Stimulated activated effector memory CD8-positive, alpha-beta T cell treated with anti-CD3 and anti-CD28 coated beads, Interleukin-12 subunit alpha, Interleukin-12 subunit beta, amount 100 ng/mL, for 72 hours (primary cell): ENCODE data around the gene UQCRC1.

ENCODE experiments used
- ATAC-seq: fragments of 150-1000 bp; cut with Tn5 transposase; 2 replicates; pipeline ENCODE4 v1.10.0; 2021
- DNase-seq, 2 donors: peaks; one replicate each; pipeline ENCODE4 v3.0.0; 2021 to 2022; ENCODE audit warnings: low spot score in 2 of 2
- H3K27ac Mint-ChIP-seq: one replicate; pipeline ENCODE4 v1.8.0; 2022; ENCODE audit warnings: mild to moderate bottlenecking, mixed read lengths
- H3K36me3 Mint-ChIP-seq: one replicate; pipeline ENCODE4 v1.8.0; 2022; ENCODE audit warnings: mild to moderate bottlenecking, mixed read lengths
- H3K4me1 Mint-ChIP-seq: one replicate; pipeline ENCODE4 v1.8.0; 2022; ENCODE audit warnings: mixed read lengths
- H3K4me3 Mint-ChIP-seq: one replicate; pipeline ENCODE4 v1.8.0; 2022; ENCODE audit warnings: mild to moderate bottlenecking, mixed read lengths
- H3K9me3 Mint-ChIP-seq: one replicate; pipeline ENCODE4 v1.8.0; 2022; ENCODE audit warnings: mixed read lengths

The UQCRC1 gene

GRCh38 chr3:48639944-48640606 lies 30.6 kb upstream of the UQCRC1 start:
- H3K4me3 Mint-ChIP-seq = no peak overlapping the region
- H3K27ac Mint-ChIP-seq = no peak overlapping the region
- no peaks in the 10 kb centered on the region for H3K9me3 Mint-ChIP-seq

DNA sequence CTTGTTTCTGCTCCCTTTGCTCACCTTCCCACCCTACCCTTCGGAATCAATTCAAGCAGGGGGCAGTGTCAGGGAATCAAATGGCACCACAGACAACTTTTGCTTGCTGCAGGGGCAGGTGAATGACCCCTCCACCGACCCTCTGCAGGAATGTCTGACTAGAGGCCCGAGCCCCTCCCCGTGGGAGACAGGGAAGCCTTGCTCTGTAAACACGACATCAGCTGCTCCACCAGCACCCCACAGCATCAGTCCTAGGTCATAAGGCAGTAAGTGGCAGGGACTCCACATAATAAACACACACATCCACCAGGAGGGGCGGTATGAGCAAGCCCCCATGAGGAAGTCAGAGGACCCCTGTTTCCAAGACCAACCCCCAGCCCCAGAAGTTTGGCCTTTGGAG lies 27.9 kb upstream of the UQCRC1 start:
- Mint-ChIP-seq H3K9me3 (no peaks in the 10 kb centered on the region), H3K4me3 (peak overlapping the region; percentile 80), H3K4me1 (peaks cover 16% of the 10 kb centered on the region), H3K36me3 (peaks cover 23% of the 10 kb centered on the region), H3K27ac (peak overlapping the region; percentile 62)
- no peak for ATAC-seq
- DNase-seq = no peak

More at GRCh38 chr3:48639944-48640606, 30.6 kb upstream of the UQCRC1 start:
- no peak for DNase-seq
- ATAC-seq = no peak
- Mint-ChIP-seq H3K36me3 (peaks cover 17% of the 10 kb centered on the region), H3K4me1 (no peaks in the 10 kb centered on the region)

- no peaks in the 10 kb centered on the region for H3K9me3 Mint-ChIP-seq
- ATAC-seq (no peak), DNase-seq (no peak)
- peak overlapping the region; percentile 80 for H3K4me3 Mint-ChIP-seq
- H3K36me3 Mint-ChIP-seq = peaks cover 21% of the 10 kb centered on the region
- H3K27ac Mint-ChIP-seq = peak overlapping the region; percentile 81
- H3K4me1 Mint-ChIP-seq = peaks cover 16% of the 10 kb centered on the region
Observed at GRCh38 chr3:48636149-48636655, 26.8 kb upstream of the UQCRC1 start.

GRCh38 chr3:48635222-48636021 lies 26.0 kb upstream of the UQCRC1 start, which contains the start of gene SLC26A6:
Gene SLC26A6 (minus strand): TSS chr3:48635461. CDS start chr3:48635393, 68 bp downstream.
- ATAC-seq (peak; percentile 95), DNase-seq (peak; percentile 90 to 97)
- Mint-ChIP-seq H3K9me3 (no peaks in the 10 kb centered on the region), H3K4me3 (peak within 1 kb of the TSS; percentile 80), H3K4me1 (peaks cover 16% of the 10 kb centered on the region), H3K36me3 (peaks cover 21% of the 10 kb centered on the region), H3K27ac (peak within 1 kb of the TSS; percentile 81)

DNA sequence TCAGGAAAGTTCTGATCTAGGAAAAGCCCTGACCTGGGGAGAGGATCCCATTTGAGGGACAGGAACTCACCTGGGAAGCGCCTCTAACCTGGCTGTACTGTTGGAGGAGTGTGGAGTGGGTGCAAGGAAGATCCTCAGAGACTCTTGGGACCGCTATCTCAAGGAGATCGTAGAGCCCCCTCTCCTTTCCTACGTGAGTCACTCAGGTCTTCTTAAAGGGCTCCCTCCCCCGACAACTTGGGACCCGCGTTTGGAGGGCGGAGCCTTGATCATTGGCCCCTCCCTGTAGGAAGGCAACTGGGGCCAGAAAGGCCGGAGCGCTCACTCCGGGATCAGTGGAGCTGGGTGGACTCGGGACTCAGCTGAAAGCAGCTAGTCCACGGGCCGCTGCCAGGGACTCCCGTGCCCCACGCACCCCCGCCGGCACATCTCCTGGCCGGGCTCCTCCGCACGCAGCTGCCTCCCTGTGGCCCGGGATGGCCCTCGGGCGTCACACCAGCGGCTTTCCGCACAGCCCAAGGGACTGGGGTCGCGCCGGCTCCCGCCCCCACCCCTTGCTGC lies 25.3 kb upstream of the UQCRC1 start:
- Mint-ChIP-seq H3K27ac (peak overlapping the region; percentile 81), H3K4me1 (peaks cover 16% of the 10 kb centered on the region), H3K9me3 (no peaks in the 10 kb centered on the region), H3K36me3 (peaks cover 25% of the 10 kb centered on the region), H3K4me3 (peak overlapping the region; percentile 80)
- ATAC-seq (peak; percentile 25), DNase-seq (peak; percentile 37 to 77)

- Mint-ChIP-seq H3K4me1 (peaks cover 16% of the 10 kb centered on the region), H3K27ac (peak overlapping the region; percentile 81), H3K9me3 (no peaks in the 10 kb centered on the region), H3K4me3 (peak overlapping the region; percentile 80), H3K36me3 (peaks cover 32% of the 10 kb centered on the region)
- DNase-seq = no peak
- no peak for ATAC-seq
Observed at GRCh38 chr3:48633743-48634142, 24.3 kb upstream of the UQCRC1 start.

GRCh38 chr3:48633256-48633655 lies 23.8 kb upstream of the UQCRC1 start:
- no peak for DNase-seq
- Mint-ChIP-seq H3K36me3 (peaks cover 31% of the 10 kb centered on the region), H3K9me3 (no peaks in the 10 kb centered on the region), H3K4me1 (peaks cover 16% of the 10 kb centered on the region), H3K27ac (no peak overlapping the region), H3K4me3 (no peak overlapping the region)
- ATAC-seq = no peak

DNA sequence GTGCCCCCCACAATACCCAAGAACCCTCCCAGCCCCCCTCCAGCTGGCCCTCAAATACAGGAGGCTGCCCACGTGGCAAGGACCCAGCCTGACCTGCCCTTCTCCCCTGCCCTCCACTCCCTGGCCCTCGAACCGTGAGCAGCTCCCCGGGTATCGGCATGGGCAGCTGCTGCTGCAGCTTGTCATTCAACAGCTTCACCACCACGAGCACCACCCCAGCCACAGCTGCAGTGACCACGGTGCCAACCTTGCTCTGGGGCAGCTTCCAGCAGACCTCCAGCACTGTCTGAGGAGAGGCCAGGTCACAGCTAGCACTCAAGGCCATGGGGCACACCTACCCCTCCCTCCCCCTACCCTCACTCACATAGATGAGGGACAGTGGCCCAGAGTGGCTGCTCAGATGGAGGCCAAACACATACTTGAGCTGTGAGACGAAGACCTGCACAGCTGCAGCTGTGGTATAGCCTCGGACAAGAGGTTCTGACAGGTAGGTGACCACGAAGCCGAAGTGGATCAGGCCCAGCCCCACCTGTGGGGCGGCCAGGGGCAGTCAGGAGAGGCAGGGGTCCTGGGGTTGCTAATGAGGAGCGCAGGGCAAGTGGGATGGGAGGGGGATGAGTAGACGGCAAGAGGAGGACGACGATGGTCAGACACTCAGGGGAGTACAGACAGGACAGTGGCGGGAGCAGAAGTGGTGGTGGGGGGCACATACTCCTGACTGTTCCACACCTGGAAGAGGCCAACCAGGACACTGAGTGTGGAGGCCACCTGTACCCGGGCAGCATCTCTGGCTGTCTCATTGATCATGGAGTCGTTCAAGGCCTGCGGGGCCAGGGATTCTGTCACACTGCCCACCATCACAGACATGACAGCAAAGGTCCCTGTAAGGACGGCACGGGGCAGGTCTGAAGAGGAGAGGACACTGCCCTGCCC lies 22.3 kb upstream of the UQCRC1 start:
- no peak for ATAC-seq
- Mint-ChIP-seq H3K4me3 (no peak overlapping the region), H3K4me1 (peaks cover 23% of the 10 kb centered on the region), H3K9me3 (no peaks in the 10 kb centered on the region), H3K36me3 (peaks cover 40% of the 10 kb centered on the region), H3K27ac (no peak overlapping the region)
- no peak for DNase-seq

DNA sequence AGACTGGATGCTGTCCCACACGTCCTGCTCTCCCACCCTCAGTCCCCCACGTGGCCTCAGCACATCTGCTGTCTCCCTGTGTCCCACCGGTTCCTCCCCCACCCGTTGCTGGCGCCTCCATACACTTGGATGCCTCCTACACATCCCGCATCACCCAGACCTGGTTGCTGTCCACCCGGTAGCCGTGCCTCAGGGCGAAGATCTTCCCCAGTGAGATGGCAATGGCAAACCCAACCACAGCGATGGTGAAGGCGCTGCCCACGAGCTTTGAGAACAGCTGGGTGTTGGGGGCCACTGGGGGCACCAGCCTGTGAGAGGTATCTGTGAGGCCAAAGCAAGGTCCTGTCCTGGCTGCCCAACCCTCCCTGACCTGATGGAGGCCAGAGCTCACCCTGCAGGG lies 21.4 kb upstream of the UQCRC1 start:
- no peak for DNase-seq
- Mint-ChIP-seq H3K4me3 (no peak overlapping the region), H3K36me3 (peaks cover 50% of the 10 kb centered on the region), H3K4me1 (peaks cover 23% of the 10 kb centered on the region), H3K9me3 (no peaks in the 10 kb centered on the region), H3K27ac (no peak overlapping the region)
- no peak for ATAC-seq

DNA sequence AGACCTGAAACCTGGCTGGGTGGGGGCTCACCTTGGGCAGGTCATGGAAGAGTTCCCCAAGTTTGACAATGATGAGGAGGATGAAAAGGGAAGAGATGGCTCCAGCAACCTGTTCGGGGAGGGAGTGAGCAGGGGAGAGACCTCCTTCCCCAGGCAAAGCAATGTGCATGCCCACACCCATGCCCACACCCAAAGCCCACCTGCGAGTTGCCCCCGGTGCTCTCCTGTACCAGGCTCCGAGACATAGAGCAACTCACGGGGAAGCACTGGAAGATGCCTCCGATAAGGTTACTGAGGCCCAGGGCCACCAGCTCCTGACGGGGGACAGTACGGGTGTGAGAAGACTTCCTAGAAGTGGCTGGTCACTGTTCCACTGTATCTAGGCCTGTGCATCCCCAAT lies 21.0 kb upstream of the UQCRC1 start:
- Mint-ChIP-seq H3K4me3 (no peak overlapping the region), H3K9me3 (no peaks in the 10 kb centered on the region), H3K4me1 (peaks cover 23% of the 10 kb centered on the region), H3K27ac (no peak overlapping the region), H3K36me3 (peaks cover 54% of the 10 kb centered on the region)
- ATAC-seq = no peak
- no peak for DNase-seq

DNA sequence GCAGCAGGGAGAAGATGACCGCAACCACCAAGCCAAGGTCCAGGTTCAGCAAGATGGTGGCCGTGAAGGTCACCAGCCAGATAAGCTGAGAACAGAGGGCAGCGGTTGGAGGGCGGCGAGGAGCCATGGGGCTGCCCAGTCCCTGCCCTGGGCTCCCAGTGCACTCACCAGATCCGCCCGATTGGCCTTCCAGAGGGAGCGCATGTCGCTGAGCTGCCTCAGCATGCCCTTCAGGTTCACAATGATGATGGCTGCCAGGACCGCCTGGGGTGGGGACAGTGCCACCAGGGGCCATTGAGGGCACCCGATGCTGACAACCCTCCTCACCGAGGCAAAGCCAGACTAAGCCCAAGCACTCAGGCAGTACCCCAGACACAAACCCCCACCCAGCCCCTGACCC lies 20.4 kb upstream of the UQCRC1 start:
- H3K9me3 Mint-ChIP-seq = no peaks in the 10 kb centered on the region
- DNase-seq (no peak), ATAC-seq (no peak)
- H3K36me3 Mint-ChIP-seq = peaks cover 55% of the 10 kb centered on the region
- peak overlapping the region; percentile 61 for H3K27ac Mint-ChIP-seq
- H3K4me1 Mint-ChIP-seq = peaks cover 23% of the 10 kb centered on the region
- no peak overlapping the region for H3K4me3 Mint-ChIP-seq

GRCh38 chr3:48628277-48629017 lies 19.0 kb upstream of the UQCRC1 start:
- ATAC-seq (no peak), DNase-seq (no peak)
- Mint-ChIP-seq H3K4me1 (peaks cover 13% of the 10 kb centered on the region), H3K27ac (peak overlapping the region; percentile 61), H3K9me3 (no peaks in the 10 kb centered on the region), H3K4me3 (no peak overlapping the region), H3K36me3 (peaks cover 55% of the 10 kb centered on the region)

DNA sequence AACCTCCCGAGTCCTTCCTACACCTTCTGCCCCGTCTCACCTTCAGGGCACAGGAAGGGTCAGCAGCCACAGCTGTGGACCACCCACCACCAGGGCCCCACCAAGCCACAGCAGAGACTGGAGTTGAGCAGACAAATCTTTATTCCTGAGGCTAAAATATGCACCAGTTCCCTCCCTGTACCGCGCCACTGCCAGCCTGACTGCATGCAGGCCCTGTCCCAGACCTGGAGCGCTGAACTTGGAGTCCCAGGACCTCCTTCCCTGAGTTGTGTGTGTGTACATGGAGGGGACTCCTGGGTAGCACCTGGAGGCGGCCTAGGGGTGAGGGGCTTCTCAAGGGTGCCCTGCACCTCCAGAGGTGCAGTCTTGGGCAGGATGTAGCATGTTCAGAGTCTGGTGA lies 16.2 kb upstream of the UQCRC1 start:
- H3K4me1 Mint-ChIP-seq = peaks cover 7% of the 10 kb centered on the region
- no peak for ATAC-seq
- H3K36me3 Mint-ChIP-seq = peaks cover 42% of the 10 kb centered on the region
- no peak for DNase-seq
- H3K9me3 Mint-ChIP-seq = no peaks in the 10 kb centered on the region
- no peak overlapping the region for H3K4me3 Mint-ChIP-seq
- H3K27ac Mint-ChIP-seq = no peak overlapping the region

GRCh38 chr3:48624767-48625166 lies 15.3 kb upstream of the UQCRC1 start:
- Mint-ChIP-seq H3K9me3 (no peaks in the 10 kb centered on the region), H3K4me1 (peaks cover 7% of the 10 kb centered on the region), H3K36me3 (peaks cover 38% of the 10 kb centered on the region), H3K4me3 (no peak overlapping the region), H3K27ac (peak overlapping the region; percentile 69)
- ATAC-seq = no peak
- DNase-seq = no peak
